Hindlimb muscle (tissue), 1 donor: Measurements from ENCODE around the gene XRRA1. TPM values are rescaled to one million over a fixed set of nuclear protein-coding genes. Genes with fewer than 3 reads are reported as not detected.
"Not testable (repeated sequence)": the region's sequence is repeated elsewhere in the genome, so short reads cannot be mapped to it uniquely, and the experiment has no call there.

ENCODE experiments used
- DNase-seq: peaks from one replicate; pipeline ENCODE4 v3.0.0-alpha.2; 2013
- polyA plus RNA-seq: library from polyadenylated mRNA; unstranded; fragments of 120-200 nt; gene quantifications from one replicate; pipeline ENCODE4 v1.2.1, GENCODE V29; 2013; ENCODE audit not compliant: insufficient read length

The XRRA1 gene
- polyA plus RNA-seq, 1 donor, result 5.6 TPM

DNA sequence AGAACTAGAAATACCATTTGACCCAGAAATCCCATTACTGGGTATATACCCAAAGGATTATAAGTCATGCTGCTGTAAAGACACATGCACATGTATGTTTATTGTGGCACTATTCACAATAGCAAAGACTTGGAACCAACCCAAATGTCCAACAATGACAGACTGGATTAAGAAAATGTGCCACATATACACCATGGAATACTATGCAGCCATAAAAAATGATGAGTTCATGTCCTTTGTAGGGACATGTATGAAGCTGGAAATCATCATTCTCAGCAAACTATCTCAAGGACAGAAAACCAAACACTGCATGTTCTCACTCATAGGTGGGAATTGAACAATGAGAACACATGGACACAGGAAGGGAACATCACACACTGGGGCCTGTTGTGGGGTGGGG, 55.9 kb downstream of the XRRA1 start:
- not testable (repeated sequence) for DNase-seq

DNA sequence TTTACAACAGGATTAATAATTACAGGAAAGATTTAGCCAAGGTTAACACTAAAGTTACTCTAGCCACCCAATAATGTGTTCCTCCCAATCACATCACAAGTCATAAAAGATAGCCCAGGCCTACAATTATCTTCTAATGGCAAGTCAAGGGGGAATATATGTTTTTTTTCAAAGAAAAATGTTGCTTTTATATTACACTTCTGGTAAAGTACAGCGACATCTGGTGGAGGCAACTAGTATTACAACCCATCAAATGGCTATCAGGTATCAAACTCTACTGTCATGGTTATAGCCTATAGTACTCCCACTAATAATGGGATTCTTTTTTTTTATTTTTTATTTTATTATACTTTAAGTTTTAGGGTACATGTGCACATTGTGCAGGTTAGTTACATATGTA, 71.8 kb downstream of the XRRA1 start:
- no peak for DNase-seq

DNA sequence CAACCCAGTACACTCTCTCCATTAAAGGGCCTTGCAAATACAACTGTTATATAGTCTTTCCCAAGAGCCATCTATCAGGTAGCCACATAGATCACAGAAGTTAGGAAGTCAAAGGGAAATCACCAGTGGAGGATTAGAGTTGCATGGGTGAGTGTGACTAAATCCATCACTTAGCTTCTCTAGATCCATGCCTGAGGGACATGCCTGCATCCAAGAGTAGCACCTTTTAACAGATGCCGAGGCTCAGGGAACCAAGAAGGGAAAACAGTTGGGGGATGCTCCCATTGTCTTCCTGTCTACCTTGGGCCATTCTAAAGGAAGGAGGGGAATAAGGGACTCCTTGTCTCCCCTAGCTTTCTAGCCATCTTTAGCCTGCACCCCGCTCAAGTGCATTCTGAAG, 77.9 kb downstream of the XRRA1 start:
- DNase-seq, result no peak

DNA sequence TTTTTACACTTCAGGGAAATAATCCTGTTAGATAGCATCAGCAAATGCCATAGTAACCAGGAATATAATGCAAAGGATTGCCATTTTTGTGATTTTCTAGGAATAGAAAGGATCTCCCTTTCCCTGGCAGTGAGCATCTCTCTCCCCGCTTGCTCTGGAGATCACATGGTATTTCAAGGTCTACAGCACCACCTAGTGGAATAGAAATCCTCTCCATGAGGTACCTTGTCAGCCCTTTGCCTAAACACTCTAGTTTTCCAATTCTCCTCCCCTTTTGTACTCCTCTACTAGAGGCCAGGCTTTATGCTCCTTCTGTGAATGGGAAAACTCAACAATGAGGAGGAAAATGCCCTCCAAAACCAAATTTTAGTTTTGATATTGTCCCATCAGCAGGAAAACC, 78.4 kb downstream of the XRRA1 start:
- DNase-seq, result no peak

DNA sequence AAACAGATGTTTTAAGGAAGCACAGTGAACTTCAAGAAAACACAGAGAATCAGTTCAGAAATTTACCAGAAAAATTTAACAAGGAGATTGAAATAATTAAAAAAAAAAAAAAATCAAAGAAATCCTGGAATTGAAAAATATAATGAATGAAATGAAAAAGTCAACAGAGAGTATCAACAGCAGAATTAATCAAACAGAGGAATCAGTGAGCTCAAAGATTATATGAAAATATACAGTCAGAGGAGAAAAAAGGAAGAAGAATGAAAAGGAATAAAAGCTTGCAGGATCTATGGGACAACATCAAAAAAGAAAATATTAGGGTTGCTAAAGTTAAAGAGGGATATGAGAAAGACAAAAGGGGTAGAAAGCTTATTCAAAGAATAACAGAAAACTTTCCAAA, 82.3 kb downstream of the XRRA1 start:
- DNase-seq, result no peak

DNA sequence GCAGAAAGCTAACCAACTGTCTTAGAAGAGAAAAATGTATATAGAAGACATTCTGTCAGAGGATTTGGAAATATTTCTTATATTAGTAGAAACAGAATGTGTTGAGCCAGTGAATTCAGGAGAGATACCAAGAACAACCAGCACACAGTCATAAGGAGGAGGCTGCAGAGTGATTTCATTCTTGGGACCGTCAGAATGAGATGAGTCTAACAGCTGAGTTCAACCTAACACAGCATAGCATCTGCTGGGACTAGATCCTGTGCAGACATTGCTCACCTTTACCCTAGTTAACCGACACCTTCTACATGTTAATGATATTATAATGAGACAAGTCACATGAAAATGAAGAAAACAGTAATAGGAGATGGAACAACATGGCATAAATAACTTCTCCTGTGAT, 85.5 kb downstream of the XRRA1 start:
- DNase-seq, result no peak

DNA sequence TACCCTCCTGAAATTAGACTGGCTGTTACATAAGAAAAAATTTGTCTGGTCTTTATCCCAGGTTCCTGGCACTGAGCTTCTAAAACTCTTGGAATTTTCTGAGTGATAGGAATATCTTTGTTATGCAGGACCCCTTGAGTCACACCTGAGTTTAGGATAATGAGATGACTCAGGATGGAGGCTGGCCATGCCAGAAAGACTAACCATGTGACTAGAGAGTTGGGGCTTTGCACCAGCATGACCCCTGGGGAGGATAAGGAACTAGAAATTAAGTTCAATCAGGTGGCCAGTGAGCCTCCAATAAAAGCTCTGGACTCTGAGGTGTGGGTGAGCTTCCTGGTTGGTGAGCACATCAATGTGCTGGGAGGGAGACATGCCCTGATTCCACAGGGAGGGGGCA, 88.1 kb downstream of the XRRA1 start:
- DNase-seq, result no peak

DNA sequence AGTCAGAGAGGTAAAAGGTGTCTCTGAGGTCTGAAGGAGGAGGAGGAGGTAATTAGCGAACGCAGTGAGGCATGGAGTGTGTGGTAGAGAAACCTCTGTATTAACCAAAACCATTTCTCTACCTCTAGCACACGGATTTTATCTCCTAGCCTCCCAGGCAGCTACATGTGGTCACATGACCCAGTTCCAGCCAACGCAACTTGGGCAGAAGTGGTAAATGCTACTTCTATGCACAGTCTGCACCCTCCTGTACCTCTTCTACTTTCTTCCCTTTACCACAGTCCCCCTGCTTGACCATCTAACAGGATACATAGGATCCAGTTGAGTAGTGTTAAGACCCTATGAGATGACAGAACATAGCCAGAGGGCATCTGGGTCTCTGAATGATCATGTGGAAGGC, 95.7 kb downstream of the XRRA1 start:
- no peak for DNase-seq

DNA sequence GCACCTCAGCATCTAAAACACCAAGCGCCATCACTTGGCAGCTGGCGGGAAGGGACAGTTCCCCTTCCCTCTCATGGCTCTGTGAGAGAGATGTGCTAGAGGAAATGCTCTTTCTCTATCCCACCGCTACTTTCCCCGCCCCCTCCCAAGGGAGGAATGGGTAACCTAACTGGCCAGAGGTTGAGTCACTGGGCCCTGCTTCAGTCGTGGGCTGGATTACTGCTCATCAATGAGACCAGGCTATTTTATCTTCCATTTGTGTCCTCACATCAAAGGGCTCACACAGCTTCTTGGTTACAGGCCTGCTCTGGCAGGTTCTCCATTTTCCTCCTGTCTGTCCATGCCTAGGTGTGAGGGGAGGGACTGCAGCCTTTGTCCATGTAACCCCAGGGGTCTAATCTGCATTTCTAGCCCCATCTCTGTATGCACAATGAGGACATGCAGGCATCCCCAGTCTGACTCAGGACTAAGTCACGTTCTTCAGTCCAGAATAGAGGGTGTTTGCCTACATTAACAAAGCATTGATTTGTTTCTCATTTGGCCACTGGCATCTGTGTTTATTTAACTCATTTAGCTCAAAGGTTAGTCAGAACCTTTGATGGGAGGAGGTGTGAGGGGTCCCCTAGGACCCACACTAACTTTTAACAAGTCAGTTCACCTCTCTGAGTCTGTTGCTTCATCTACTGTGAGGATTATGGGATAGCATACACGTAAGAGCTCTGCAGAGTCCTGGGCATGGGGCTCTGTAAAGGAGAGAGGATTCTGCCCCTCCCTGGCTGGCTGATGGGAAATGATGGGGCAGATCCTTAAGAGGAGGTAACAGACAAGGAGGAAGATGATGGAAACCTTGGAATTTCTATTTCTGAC, 99.1 kb downstream of the XRRA1 start:
- no peak for DNase-seq

DNA sequence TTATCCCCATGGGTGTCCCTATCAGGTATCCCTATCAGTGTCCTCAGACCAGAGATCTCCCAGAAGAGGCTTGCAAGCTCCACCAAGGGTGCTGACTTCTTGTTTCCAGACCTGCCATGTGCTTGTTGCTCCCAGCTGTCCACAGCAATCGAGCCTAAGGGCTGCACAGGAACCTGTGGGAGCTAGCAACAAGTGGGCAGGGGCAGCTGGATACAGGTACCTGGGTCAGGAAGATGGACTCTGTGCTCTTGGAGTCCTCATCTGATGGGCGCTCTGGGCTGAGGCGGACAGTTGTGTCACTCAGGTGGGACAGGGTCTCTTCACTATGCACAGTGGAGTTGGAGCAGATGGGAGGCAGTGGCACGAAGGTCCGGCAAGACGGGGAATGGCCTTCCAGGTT, 101.0 kb downstream of the XRRA1 start:
- no peak for DNase-seq

DNA sequence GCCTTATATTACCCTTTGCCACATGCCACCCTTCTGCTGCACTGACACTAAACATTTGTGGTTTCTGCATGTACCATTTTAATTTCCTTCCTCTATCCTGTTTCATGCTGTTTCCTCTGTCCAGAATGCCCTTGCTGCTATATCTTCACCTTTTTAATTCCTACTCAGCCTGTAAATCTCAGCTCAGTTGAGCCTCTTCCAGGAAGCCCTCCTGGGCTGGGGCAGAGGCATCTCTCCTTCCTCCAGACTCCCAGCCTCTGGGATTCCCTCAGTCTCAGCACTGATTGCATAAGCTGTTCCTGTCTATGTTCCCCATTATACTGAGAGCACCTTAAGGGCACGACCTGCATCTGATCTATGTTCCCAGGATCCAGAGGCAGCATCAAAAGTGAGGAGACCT, 101.5 kb downstream of the XRRA1 start:
- no peak for DNase-seq

DNA sequence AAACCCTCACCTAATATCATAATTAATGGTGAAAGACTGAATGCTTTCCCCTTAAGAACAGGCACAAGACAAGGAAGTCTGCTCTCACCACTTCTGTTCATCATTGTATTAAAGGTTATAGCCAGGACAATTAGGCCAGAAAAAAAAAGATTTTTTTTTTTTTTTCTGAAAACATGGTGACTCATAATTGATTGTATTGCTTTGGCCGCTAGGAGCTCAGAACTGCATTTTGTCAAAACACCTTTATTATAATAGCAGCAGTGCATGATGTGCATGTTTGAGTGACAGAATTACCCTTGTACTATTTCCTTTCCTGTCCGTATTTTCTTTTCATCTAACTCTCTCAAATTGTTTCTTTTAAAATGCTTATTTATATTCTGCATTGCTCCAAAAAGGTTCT, 102.1 kb downstream of the XRRA1 start:
- no peak for DNase-seq

DNA sequence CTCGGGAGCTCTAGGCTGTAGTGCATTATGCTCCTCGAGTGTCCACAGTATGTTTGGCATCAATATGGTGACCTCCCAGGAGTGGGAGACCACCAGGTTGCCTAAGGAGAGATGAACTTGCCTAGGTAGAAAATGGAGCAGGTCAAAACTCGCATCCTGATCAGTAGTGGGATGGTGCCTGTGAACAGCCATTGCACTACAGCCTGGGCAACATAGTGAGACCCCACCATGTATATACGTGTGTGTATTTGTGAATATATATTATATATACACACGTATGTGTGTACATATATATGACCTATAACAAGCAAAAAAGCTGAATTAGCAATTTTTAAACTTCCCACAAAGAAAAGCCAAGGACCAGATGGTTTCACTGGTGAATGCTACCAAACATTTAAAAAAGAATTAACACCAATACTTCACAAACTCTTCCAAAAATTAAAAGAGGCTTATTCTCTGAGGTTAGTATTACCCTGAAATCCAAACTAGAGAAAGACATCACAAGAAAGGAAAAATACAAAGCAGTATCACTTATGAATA, 102.8 kb downstream of the XRRA1 start:
- no peak for DNase-seq

DNA sequence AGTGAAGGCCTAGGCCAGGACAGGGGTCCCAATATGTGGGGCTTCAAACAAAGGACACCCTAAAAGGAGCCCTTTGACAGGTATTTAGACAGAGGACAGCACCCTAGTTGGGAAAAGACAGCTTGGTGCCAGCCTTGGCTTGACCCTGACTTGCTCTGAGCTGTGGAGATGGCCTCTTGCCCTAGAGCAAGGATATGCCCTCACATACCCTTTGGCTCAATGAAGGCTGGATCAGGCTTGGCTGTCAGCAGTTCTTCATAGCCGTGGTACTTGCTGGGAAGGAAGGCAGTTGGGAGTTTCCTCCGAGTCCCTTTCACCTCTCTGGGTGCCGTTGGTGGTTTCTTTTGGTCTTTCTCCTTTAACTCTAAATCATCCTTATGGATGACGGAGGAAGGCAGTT, 104.0 kb downstream of the XRRA1 start:
- no peak for DNase-seq

DNA sequence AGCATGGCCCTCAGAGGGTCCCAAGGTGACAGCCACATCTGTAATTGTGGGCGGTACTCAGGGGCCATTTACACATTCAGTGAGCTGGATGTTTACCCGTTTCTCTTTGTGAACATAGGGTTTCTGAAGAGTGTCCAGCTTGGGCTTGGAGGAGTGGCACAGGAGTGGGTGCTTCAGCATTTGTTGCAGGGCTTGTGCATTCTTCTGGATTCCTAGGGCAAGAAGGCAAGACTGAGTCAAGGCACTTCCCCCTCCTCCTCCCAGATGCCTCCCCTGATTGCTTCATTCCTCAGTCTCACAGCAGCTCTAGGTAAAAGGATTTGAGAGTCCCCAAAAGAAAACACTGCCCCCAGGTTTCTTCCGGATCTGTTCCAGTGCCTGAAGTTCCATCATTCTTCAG, 104.8 kb downstream of the XRRA1 start:
- DNase-seq, result no peak

DNA sequence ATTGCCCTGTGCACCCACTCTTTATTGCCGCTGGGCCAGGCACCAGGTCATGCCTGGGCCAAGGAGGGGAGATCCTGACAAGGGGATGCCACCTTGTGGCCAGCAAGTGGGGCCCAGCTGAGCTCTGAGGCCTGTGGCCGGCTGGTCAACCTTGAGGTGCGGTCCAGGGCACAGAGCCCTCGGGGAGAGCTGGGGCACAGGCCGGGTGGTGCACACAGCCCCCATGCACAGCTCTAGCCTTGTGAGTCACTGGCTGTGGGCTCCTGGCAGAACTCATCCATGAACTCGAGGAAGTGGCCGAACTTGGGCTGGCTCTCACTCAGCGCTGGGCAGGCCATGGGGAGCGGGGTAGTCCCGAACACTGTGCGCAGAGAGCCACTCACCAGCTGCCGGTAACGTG, 105.9 kb downstream of the XRRA1 start:
- no peak for DNase-seq

DNA sequence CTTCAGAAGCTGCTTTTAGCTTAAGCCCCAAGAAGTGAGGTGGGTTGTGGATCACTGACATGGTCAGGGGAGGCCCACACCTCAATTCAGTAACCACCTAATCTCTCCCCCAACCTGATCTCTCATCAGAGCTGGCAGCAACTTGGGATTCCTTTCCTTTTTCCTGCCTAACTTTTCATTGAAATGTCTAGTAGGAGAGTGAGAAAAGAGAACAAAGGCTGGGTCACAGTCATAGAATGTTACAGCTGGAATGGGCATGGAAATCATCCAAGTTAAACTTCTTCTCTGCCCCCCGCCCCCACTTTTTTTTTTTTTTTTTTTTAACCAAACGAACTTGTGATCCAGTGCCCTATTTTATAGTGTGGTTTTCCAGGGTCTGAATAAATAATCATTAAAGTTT, 108.4 kb downstream of the XRRA1 start:
- DNase-seq, result no peak

DNA sequence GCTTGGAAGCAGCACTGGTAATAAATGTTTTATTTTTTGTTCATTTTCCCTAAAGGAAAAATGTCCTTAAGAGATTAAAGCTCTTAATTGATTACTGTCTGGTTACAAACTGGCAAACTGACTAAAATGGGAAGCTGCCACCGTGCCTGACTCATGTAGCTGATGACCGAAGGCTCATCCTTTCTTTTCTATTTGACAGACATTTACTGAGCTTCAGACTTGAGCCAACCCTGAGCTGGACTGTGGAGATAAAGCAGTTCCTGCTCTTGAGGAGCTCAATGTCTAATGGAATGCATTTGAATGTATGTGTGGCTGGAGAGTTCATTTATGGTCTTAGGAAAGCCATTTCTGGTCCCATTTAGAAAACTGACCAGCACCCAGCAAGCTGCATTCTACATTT, 108.9 kb downstream of the XRRA1 start:
- DNase-seq, result no peak

DNA sequence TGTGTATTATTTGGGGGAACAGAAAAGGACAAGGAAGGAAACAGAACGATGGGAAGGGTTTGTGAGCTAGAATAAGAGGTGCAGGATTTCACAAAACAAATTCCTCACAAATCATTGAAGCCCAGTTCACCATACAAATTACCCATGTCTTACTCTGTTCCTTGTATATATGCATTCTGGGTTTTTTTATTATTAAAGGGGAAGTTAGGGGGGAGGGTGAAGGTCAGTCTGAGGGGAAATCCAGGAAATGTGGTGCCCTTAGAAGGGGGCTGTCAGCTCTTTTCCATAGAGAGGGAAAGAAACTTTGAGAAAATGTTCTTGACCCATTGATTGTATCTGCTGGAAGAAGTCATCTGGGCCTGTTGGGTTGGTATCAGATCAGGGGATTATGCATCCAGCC, 109.4 kb downstream of the XRRA1 start:
- DNase-seq, result no peak

DNA sequence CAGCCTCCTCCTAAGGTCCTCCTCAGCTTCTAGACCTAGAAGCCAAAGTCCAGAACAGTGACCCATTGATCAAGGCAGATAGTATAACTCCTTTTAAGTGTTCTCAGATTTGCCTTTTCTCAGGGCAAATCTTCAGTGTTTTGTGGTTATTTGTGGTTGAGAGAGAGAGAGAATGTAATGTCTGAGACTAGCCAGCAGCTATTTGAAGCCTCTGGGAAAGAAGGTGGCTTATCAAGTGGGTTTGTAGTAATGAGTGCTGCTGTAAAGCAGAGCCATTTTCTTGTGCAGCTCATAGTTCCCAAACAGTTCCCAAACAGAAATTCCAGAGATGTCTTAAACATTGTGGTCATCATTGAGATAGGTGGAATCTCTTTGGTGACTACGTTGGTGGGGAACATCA, 110.7 kb downstream of the XRRA1 start:
- DNase-seq, result no peak

DNA sequence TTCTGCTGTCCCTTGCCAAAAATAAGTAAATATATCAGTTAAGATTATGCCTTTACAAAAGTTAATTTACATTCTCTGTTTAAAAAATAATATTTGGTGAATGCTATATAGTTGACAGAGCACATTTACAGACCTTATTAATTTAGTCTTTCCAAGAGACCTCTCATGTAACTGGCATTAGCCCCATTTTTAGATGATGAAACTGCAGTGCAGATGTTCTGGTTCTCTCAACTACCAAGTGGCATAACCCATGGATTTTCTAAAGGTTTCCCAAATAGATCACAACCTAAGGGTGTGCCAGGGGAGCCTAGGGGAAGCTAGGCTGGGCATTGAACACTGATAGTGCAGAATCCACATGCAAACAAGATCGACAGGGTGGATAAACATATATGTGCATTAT, 111.7 kb downstream of the XRRA1 start:
- no peak for DNase-seq

DNA sequence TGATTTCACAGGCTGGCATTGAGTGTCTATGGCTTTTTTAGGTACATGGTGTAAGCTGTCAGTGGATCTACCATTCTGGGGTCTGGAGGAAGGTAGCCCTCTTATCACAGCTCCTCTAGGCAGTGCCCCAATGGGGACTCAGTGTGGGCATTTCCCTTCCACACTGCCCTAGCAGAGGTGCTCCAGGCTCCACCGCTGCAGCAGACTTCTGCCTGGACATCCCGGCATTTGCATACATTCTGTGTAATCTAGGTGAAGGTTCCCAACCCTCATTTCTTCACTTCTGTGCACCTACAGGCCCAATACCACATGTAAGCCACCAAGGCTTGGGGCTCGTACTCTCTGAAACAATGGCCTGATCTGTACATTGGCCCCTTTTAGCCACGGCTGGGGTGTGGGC, 122.0 kb downstream of the XRRA1 start:
- DNase-seq, result no peak

DNA sequence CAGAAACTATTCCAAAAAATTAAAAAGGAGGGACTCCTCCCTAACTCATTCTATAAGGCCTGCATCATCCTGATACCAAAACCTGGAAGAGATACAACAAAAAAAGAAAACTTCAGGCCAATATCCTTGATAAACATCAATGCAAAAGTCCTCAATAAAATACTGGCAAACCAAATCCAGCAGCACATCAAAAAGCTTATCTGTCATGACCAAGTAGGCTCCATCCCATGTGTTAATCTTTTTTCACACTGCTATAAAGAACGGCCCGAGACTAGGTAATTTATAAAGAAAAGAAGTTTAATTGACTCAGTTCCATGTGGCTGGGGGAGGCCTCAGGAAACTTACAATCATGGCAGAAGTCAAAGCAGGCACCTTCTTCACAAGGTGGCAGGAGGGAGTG, 123.3 kb downstream of the XRRA1 start:
- DNase-seq, result not testable (repeated sequence)

DNA sequence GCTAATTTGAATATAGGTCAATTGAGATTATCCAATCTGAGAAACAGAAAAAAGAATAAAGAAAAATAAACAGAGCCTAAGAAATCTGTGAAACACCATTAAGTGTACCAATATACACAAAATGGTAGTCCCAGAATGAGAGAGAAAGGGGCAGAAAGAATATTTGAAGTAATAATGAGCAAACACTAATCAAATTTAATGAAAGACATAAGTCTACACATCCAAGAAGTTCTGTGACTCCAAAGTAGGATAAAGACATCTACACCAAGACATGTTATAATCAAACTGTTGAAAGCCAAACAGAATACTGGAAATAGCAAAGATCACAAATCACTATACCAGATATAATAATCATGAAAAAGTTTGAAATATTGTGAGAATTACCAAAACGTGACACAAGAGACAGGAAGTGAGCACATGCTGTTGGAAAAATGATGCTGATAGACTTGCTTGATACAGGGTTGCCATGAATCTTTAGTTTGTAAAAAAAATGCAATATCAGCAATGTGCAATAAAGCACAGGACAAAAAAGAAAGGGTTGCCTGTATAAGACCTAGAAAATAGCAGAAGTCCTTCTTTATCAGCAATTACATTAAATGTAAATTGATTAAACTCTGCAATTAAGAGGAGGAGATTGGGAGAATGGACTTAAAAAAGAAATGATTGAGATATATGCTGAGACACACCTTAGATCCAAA, 124.5 kb downstream of the XRRA1 start:
- DNase-seq, result no peak
